Upper lobe of left lung (tissue), 4 donors: ENCODE data around the gene CD33.

Source experiments
- CTCF ChIP-seq, 6 experiments: fragments of 450-650 bp in 4 of 6; fragments of 200-600 bp in 2 of 6; sonication (generic) in 2 of 6; IDR thresholded peaks; one replicate each; pipeline ENCODE4 v1.5.1; 2016 to 2019; ENCODE audit warnings: antibody characterized with exemption in 6 of 6
- EP300 ChIP-seq, 4 donors: sonication (generic); formaldehyde crosslinking; IDR thresholded peaks; one replicate each; pipeline ENCODE4 v1.5.1; 2017; ENCODE audit warnings: antibody characterized with exemption in 4 of 4, control low read depth in 2 of 4
- POLR2A ChIP-seq, 4 donors: fragments of 450-650 bp; IDR thresholded peaks; one replicate each; pipeline ENCODE4 v1.5.1; 2016 to 2017; ENCODE audit warnings: antibody characterized with exemption in 4 of 4, mild to moderate bottlenecking in 2 of 4

GRCh38 chr19:51263808-51264207 is 38.9 kb downstream of the CD33 start:
- TF ChIP-seq CTCF (IDR thresholded peaks at IDR 0.05) (no peak), EP300 (IDR thresholded peaks at IDR 0.05) (no peak), POLR2A (IDR thresholded peaks at IDR 0.05) (no peak)
